Measurements from ENCODE around the gene INAVA.
"Not testable (repeated sequence)": the region's sequence is repeated elsewhere in the genome, so short reads cannot be mapped to it uniquely, and the experiment has no call there.

The INAVA gene

DNA sequence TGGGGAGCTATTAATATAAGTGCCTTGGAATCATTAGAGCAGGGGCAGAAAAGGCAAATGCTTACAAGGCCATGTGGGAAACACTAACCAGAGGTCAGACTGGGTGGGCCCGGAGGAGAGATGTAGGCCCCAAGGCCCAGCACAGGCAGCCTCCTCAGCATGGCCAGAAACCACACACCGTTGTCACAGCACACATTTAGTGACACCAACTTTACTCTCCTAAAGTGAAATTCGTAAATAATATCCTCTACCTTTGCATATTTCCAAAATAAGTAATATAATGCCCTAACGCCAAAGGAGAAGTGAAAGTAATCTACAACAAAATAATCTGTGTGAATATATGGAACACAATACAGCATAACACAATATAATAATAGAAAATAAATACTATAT, 66.2 kb downstream of the INAVA start:
- Histone ChIP-seq H3K4me3 (ENCODE audit: low read depth, low read length) (no peak overlapping the region), H3K9me3 (ENCODE audit: severe bottlenecking) (no peaks in the 10 kb centered on the region), H3K27ac (no peak overlapping the region), H3K36me3 (no peaks in the 10 kb centered on the region), H3K27me3 (ENCODE audit: insufficient read depth, low read depth, severe bottlenecking) (no peaks in the 10 kb centered on the region)
- TF ChIP-seq, protein P1, sequence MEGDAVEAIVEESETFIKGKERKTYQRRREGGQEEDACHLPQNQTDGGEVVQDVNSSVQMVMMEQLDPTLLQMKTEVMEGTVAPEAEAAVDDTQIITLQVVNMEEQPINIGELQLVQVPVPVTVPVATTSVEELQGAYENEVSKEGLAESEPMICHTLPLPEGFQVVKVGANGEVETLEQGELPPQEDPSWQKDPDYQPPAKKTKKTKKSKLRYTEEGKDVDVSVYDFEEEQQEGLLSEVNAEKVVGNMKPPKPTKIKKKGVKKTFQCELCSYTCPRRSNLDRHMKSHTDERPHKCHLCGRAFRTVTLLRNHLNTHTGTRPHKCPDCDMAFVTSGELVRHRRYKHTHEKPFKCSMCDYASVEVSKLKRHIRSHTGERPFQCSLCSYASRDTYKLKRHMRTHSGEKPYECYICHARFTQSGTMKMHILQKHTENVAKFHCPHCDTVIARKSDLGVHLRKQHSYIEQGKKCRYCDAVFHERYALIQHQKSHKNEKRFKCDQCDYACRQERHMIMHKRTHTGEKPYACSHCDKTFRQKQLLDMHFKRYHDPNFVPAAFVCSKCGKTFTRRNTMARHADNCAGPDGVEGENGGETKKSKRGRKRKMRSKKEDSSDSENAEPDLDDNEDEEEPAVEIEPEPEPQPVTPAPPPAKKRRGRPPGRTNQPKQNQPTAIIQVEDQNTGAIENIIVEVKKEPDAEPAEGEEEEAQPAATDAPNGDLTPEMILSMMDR (IDR thresholded peaks at IDR 0.05; ENCODE audit: low read depth, low read length) = no peak
- no peak for DNase-seq

DNA sequence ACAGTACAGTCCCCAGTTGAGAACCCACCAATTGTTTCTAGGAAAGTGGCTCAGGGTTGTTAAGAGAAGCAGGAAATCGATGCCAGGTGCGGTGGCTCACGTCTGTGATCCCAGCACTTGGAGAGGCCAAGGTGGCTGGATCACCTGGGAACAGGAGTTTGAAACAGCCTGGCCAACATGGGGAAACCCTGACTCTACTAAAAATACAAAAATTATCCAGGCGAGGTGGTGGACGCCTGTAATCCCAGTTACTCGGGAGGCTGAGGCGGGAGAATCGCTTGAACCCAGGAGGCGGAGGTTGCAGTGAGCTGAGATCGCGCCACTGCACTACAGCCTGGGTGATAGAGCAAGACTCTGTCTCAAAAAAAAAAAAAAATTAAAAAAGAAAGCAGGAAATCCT, 67.5 kb downstream of the INAVA start:
- H3K4me3 ChIP-seq (ENCODE audit: low read depth, low read length); H3K27ac ChIP-seq; H3K36me3 ChIP-seq; H3K9me3 ChIP-seq (ENCODE audit: severe bottlenecking); H3K27me3 ChIP-seq (ENCODE audit: insufficient read depth, low read depth, severe bottlenecking); DNase-seq: not testable (repeated sequence)

DNA sequence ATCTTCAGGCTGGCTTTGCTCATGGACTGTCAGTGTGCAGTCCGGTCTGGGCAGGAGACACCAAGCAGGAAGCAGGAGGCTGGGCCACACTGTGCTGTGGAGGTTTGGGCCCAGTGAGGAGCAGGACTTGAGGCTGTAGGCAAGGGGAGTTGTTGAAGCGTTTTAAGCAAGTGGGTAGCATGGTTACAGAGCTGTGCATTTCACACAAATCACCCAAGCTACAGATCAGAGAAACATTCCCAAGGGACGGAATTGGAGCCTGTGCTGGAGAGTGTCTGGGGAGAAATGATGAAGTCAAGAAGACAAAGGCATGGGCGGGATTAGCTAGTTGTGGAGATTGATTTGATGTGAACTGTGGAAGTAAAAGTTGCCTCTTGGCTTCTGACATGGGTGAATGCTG, 67.9 kb downstream of the INAVA start:
- H3K27ac ChIP-seq = no peak overlapping the region

GRCh38 chr1:200963076-200963475, 68.4 kb downstream of the INAVA start:
- Histone ChIP-seq H3K9me3 (ENCODE audit: severe bottlenecking) (no peaks in the 10 kb centered on the region), H3K27me3 (ENCODE audit: insufficient read depth, low read depth, severe bottlenecking) (no peaks in the 10 kb centered on the region), H3K36me3 (no peaks in the 10 kb centered on the region; the same call in 1 of the 2 replicates), H3K4me3 (ENCODE audit: low read depth, low read length) (no peak overlapping the region), H3K27ac (no peak overlapping the region)
- no peak for DNase-seq
- TF ChIP-seq, protein P1 (IDR thresholded peaks at IDR 0.05; ENCODE audit: low read depth, low read length) = no peak

More for the DNA sequence above, 67.9 kb downstream of the INAVA start:
- H3K27me3 ChIP-seq (ENCODE audit: insufficient read depth, low read depth, severe bottlenecking) = no peaks in the 10 kb centered on the region
- H3K36me3 ChIP-seq = no peaks in the 10 kb centered on the region
- DNase-seq = no peak
- no peak overlapping the region for H3K4me3 ChIP-seq (ENCODE audit: low read depth, low read length)
- no peaks in the 10 kb centered on the region for H3K9me3 ChIP-seq (ENCODE audit: severe bottlenecking)
- TF ChIP-seq, protein P1 (IDR thresholded peaks at IDR 0.05; ENCODE audit: low read depth, low read length) = no peak

GRCh38 chr1:200963888-200964287, 69.2 kb downstream of the INAVA start:
- H3K4me3 ChIP-seq (ENCODE audit: low read depth, low read length); H3K36me3 ChIP-seq; H3K27me3 ChIP-seq (ENCODE audit: insufficient read depth, low read depth, severe bottlenecking); DNase-seq; H3K27ac ChIP-seq; H3K9me3 ChIP-seq (ENCODE audit: severe bottlenecking): not testable (repeated sequence)

Measured in WERI-Rb-1 (cell line).